Measurements from ENCODE around the gene APPBP2.
"Not testable (repeated sequence)": the region's sequence is repeated elsewhere in the genome, so short reads cannot be mapped to it uniquely, and the experiment has no call there.

Gene APPBP2

GRCh38 chr17:60496041-60496440, 30.0 kb downstream of the APPBP2 start:
- Histone ChIP-seq H3K27ac (no peak overlapping the region), H3K27me3 (ENCODE audit: insufficient read depth, low read depth, severe bottlenecking) (no peaks in the 10 kb centered on the region), H3K4me3 (ENCODE audit: low read depth, low read length) (no peak overlapping the region), H3K36me3 (peaks cover 79% of the 10 kb centered on the region), H3K9me3 (ENCODE audit: severe bottlenecking) (peaks cover 18% of the 10 kb centered on the region)
- TF ChIP-seq CTCF (IDR thresholded peaks at IDR 0.05; ENCODE audit: low read depth, low read length), result no peak
- DNase-seq, result no peak

GRCh38 chr17:60495260-60495659, 30.8 kb downstream of the APPBP2 start:
- Histone ChIP-seq H3K36me3 (peaks cover 82% of the 10 kb centered on the region), H3K27me3 (ENCODE audit: insufficient read depth, low read depth, severe bottlenecking) (no peaks in the 10 kb centered on the region), H3K4me3 (ENCODE audit: low read depth, low read length) (no peak overlapping the region), H3K9me3 (ENCODE audit: severe bottlenecking) (peaks cover 18% of the 10 kb centered on the region), H3K27ac (no peak overlapping the region)
- DNase-seq, result no peak
- no peak for TF ChIP-seq CTCF (IDR thresholded peaks at IDR 0.05; ENCODE audit: low read depth, low read length)

- Histone ChIP-seq H3K36me3 (peaks cover 78% of the 10 kb centered on the region), H3K27ac (no peak overlapping the region), H3K27me3 (ENCODE audit: insufficient read depth, low read depth, severe bottlenecking) (no peaks in the 10 kb centered on the region), H3K4me3 (ENCODE audit: low read depth, low read length) (no peak overlapping the region), H3K9me3 (ENCODE audit: severe bottlenecking) (peaks cover 23% of the 10 kb centered on the region)
- no peak for DNase-seq
- TF ChIP-seq CTCF (IDR thresholded peaks at IDR 0.05; ENCODE audit: low read depth, low read length), result no peak
These were observed 32.2 kb downstream of the APPBP2 start for GRCh38 chr17:60493847-60494321.

GRCh38 chr17:60491771-60492170, 34.3 kb downstream of the APPBP2 start:
- Histone ChIP-seq H3K4me3 (ENCODE audit: low read depth, low read length) (no peak overlapping the region), H3K9me3 (ENCODE audit: severe bottlenecking) (peaks cover 37% of the 10 kb centered on the region), H3K27me3 (ENCODE audit: insufficient read depth, low read depth, severe bottlenecking) (no peaks in the 10 kb centered on the region), H3K27ac (no peak overlapping the region), H3K36me3 (peaks cover 77% of the 10 kb centered on the region)
- DNase-seq, result no peak
- no peak for TF ChIP-seq CTCF (IDR thresholded peaks at IDR 0.05; ENCODE audit: low read depth, low read length)

- H3K27me3 ChIP-seq (ENCODE audit: insufficient read depth, low read depth, severe bottlenecking); DNase-seq; H3K27ac ChIP-seq; H3K4me3 ChIP-seq (ENCODE audit: low read depth, low read length): not testable (repeated sequence)
- peaks cover 65% of the 10 kb centered on the region for H3K36me3 ChIP-seq
- H3K9me3 ChIP-seq (ENCODE audit: severe bottlenecking), result peaks cover 47% of the 10 kb centered on the region
These were observed 35.4 kb downstream of the APPBP2 start for GRCh38 chr17:60490594-60490993.

- H3K4me3 ChIP-seq (ENCODE audit: low read depth, low read length), result no peak overlapping the region
- no peaks in the 10 kb centered on the region for H3K27me3 ChIP-seq (ENCODE audit: insufficient read depth, low read depth, severe bottlenecking)
- no peak for DNase-seq
- TF ChIP-seq CTCF (IDR thresholded peaks at IDR 0.05; ENCODE audit: low read depth, low read length), result no peak
- peaks cover 21% of the 10 kb centered on the region for H3K9me3 ChIP-seq (ENCODE audit: severe bottlenecking)
- no peak overlapping the region for H3K27ac ChIP-seq
- peaks cover 19% of the 10 kb centered on the region for H3K36me3 ChIP-seq
These were observed 44.4 kb downstream of the APPBP2 start for GRCh38 chr17:60481604-60482003.

All from WERI-Rb-1 (cell line).